ENCODE measurements around the gene C2CD4B.

Gene C2CD4B
- long read RNA-seq, result 0 reads

- Histone ChIP-seq H3K27me3 (ENCODE audit: insufficient read depth, poor library complexity, severe bottlenecking) (peaks cover 39% of the 10 kb centered on the region), H3K27ac (replicated peaks) (no peak within 1 kb of the TSS), H3K4me3 (replicated peaks; ENCODE audit: insufficient read depth, low read length) (no peak within 1 kb of the TSS)
- no peak for TF ChIP-seq CTCF (IDR thresholded peaks at IDR 0.05; ENCODE audit: insufficient read depth, low read length)
- TF ChIP-seq GABPA (IDR thresholded peaks at IDR 0.05; ENCODE audit: low read depth), result no peak
- no peak for TF ChIP-seq SPI1 (IDR thresholded peaks at IDR 0.05; ENCODE audit: borderline replicate concordance, low read depth)
- TF ChIP-seq POLR2AphosphoS5 (IDR thresholded peaks at IDR 0.05; ENCODE audit: low read depth), result no peak
- TF ChIP-seq, protein P1, sequence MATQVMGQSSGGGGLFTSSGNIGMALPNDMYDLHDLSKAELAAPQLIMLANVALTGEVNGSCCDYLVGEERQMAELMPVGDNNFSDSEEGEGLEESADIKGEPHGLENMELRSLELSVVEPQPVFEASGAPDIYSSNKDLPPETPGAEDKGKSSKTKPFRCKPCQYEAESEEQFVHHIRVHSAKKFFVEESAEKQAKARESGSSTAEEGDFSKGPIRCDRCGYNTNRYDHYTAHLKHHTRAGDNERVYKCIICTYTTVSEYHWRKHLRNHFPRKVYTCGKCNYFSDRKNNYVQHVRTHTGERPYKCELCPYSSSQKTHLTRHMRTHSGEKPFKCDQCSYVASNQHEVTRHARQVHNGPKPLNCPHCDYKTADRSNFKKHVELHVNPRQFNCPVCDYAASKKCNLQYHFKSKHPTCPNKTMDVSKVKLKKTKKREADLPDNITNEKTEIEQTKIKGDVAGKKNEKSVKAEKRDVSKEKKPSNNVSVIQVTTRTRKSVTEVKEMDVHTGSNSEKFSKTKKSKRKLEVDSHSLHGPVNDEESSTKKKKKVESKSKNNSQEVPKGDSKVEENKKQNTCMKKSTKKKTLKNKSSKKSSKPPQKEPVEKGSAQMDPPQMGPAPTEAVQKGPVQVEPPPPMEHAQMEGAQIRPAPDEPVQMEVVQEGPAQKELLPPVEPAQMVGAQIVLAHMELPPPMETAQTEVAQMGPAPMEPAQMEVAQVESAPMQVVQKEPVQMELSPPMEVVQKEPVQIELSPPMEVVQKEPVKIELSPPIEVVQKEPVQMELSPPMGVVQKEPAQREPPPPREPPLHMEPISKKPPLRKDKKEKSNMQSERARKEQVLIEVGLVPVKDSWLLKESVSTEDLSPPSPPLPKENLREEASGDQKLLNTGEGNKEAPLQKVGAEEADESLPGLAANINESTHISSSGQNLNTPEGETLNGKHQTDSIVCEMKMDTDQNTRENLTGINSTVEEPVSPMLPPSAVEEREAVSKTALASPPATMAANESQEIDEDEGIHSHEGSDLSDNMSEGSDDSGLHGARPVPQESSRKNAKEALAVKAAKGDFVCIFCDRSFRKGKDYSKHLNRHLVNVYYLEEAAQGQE (IDR thresholded peaks at IDR 0.05; ENCODE audit: insufficient replicate concordance, low read depth), result no peak
- DNase-seq (ENCODE audit: low read depth in 1 of 2, low spot score in 1 of 2), result no peak
Observed at GRCh38 chr15:62165104-62165792, at the start of gene C2CD4B. TSS of gene C2CD4B (minus strand) at chr15:62165285. CDS start at chr15:62164984, 301 bp downstream.

GRCh38 chr15:62212741-62213140 lies 47.7 kb upstream of the C2CD4B start:
- no peak overlapping the region for H3K4me3 ChIP-seq (replicated peaks; ENCODE audit: insufficient read depth, low read length)
- H3K27ac ChIP-seq (replicated peaks), result no peak overlapping the region
- TF ChIP-seq, protein P1 (IDR thresholded peaks at IDR 0.05; ENCODE audit: insufficient replicate concordance, low read depth), result no peak
- no peak for TF ChIP-seq CTCF (IDR thresholded peaks at IDR 0.05; ENCODE audit: insufficient read depth, low read length)
- TF ChIP-seq POLR2AphosphoS5 (IDR thresholded peaks at IDR 0.05; ENCODE audit: low read depth), result no peak
- no peak for TF ChIP-seq GABPA (IDR thresholded peaks at IDR 0.05; ENCODE audit: low read depth)
- TF ChIP-seq SPI1 (IDR thresholded peaks at IDR 0.05; ENCODE audit: borderline replicate concordance, low read depth), result no peak
- no peak for DNase-seq (ENCODE audit: low read depth in 1 of 2, low spot score in 1 of 2)
- H3K27me3 ChIP-seq (ENCODE audit: insufficient read depth, poor library complexity, severe bottlenecking), result no peaks in the 10 kb centered on the region

DNA sequence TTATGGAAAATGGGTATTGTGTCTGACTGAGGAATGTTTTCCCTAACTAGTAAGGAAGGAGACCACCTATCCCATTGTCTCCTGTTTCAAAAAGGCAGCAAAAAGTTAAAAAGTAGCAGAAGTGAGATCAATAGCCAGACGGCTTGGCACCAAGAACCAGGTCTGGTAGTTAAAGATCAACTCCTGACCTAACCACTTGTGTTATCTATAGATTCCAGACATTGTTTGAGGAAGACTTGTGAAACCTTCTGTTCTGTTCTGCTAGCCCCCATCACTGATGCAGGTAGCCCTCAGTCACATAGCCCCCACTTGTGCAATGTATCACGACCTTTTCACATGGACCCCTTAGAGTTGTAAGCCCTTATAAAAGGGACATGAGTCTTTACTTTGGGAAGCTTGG lies 46.3 kb upstream of the C2CD4B start:
- H3K4me3 ChIP-seq (replicated peaks; ENCODE audit: insufficient read depth, low read length), result no peak overlapping the region
- no peak overlapping the region for H3K27ac ChIP-seq (replicated peaks)
- no peak for TF ChIP-seq POLR2AphosphoS5 (IDR thresholded peaks at IDR 0.05; ENCODE audit: low read depth)
- no peak for TF ChIP-seq GABPA (IDR thresholded peaks at IDR 0.05; ENCODE audit: low read depth)
- TF ChIP-seq CTCF (IDR thresholded peaks at IDR 0.05; ENCODE audit: insufficient read depth, low read length), result no peak
- TF ChIP-seq, protein P1 (IDR thresholded peaks at IDR 0.05; ENCODE audit: insufficient replicate concordance, low read depth), result no peak
- TF ChIP-seq SPI1 (IDR thresholded peaks at IDR 0.05; ENCODE audit: borderline replicate concordance, low read depth), result no peak
- no peak for DNase-seq (ENCODE audit: low read depth in 1 of 2, low spot score in 1 of 2)
- no peaks in the 10 kb centered on the region for H3K27me3 ChIP-seq (ENCODE audit: insufficient read depth, poor library complexity, severe bottlenecking)

Measured in HL-60 (cell line).